Activated CD8-positive, alpha-beta memory T cell treated with anti-CD3 and anti-CD28 coated beads for 4 hours (primary cell): ENCODE results near the gene HINFP.
"Not testable (repeated sequence)": the region's sequence is repeated elsewhere in the genome, so short reads cannot be mapped to it uniquely, and the experiment has no call there.

Source experiments
- DNase-seq, 2 donors: peaks; one replicate each; pipeline ENCODE4 v3.0.0-alpha.2; 2020; ENCODE audit warnings: low read depth in 2 of 2

HINFP gene

DNA sequence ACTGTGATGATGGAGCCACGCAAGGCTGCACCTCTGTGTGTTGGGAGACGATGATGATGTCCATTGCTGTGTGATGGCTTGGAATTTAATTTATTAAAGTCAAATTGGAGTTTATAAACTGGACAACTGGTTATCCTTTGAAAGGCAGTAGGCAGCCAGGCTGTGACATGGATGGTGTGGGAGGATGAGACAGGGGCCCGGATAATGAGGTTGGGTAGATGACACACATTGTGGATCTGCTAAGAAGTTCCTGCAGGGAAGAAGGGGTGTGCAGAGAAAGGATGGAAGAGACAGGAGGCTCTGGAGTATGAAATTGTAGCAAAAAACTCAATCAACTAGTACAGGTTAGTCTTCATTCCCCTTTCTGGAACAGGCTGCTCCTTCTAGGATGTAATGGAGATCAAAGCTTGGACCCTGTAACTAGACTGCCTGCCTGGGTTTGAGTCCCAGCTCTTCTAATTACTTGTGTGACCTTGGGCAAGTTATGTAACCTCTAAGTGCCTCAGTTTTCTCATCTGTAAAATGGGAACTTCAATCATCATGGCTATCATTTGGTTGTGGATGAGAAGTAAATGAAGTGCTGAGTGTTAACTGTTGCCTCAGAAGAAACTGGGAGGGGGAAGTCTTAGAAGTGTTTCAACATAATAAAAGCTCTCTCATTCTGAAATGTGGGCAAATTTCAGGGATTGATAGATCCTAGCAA is 4.2 kb upstream of the HINFP start:
- no peak for DNase-seq

DNA sequence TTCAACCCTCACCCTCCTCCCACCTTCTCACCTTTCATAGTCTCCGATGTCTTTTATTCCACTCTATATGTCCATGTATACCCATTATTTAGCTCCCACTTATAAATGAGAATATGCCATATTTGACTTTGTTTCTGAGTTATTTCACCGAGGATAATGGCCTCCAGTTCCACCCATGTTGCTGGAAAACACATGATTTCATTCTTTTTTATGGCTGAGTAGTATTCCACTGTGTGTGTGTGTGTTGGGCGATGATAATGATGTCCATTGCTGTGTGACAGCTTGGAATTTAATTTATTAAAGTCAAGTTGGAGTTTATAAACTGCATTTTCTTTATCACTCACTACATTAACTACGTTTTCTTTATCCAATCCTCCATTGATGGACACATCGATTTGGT is 3.2 kb upstream of the HINFP start:
- DNase-seq: no peak

DNA sequence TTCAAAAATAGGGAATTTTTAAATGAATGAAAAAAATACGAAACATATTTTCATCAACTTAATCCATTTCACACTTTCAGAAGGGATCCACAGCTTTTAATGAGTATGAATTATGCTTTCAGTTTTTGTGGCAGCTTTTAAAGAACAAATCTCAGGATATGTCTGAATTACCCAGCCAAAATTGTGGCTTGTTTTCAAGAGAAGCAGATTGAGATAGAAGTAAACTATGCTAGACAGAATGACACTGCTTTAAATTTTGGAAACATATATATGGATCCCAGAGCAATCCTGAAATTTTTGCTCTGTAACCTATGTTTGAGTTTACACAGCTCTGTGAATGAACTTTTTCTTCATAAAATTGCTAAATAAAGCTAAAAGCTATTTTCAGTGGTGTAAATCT is 2.4 kb upstream of the HINFP start:
- DNase-seq: no peak

DNA sequence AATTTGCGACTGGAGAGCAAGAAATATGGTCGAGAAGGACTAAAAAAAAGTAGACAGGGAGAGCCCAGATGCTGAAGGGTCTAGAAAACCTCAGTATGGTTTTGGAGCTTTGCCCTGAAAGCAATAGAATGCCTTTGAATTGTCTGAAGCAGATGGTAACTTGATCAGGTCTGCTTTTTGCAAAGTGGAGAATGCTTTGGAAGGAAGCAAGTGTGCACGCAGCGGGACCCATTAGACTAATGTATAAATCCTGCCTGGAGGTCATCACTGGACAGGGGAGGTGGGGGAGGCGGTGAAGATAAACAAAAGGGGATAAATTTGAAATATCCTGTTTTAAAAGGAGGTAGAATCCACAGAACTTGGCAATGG is 757 bp upstream of the HINFP start:
- DNase-seq: no peak

DNA sequence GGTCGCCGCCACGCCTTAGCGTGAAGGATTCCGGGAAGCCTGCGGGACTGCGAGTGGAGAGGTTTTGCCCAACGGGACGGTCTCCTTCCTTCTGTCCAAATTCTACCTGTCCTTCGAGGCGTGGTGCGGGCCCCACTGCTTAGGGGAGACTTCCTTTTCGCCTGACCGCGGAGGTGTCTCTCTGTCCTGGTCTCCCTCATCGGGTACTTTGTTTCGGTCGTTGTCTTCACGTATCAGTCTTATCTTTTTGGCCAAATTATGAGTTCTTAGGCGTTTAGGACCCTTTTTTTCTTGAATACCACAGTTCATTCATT is 388 bp downstream of the HINFP start:
- no peak for DNase-seq

DNA sequence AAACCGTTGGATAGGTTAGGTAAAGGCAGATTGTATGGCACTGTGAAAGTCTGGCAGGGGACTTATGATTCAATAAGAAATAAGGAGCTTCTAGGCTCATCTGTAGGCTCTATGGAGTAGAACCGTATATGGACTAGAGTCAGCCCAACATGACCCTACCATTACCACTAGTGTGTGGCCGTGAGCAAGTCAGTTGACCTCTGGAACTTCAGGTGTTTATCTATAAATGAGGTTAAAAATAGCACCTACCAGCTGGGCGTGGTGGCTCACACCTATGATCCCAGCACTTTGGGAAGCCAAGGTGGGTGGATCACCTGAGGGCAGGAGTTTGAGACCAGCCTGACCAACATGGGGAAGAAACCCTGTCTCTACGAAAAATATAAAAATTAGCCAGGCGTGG is 4.4 kb downstream of the HINFP start:
- no peak for DNase-seq

DNA sequence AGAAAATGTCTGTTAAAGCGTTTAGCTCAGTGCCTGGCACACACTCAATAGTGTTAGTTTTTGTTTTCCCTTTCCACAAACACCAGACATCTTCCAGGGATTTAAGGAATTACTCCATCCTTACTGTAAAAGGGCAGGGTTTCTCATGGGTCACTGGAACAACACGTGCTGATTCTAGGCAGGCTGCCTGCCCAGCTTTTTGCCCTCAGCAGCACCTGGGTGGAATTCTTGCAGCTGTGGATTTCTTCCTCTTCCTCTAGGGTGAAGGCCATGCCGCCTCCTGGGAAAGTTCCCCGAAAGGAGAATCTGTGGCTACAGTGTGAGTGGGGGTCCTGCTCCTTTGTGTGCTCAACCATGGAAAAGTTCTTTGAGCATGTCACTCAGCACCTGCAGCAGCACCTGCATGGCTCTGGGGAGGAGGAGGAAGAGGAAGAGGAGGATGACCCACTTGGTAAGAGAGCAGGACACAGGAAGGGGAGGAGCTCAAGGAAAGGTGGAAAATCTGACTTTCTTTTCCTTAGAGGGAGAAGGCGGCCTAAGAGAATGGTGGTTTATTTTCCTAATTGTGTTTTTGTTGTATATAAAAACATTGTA is 5.4 kb downstream of the HINFP start:
- no peak for DNase-seq

DNA sequence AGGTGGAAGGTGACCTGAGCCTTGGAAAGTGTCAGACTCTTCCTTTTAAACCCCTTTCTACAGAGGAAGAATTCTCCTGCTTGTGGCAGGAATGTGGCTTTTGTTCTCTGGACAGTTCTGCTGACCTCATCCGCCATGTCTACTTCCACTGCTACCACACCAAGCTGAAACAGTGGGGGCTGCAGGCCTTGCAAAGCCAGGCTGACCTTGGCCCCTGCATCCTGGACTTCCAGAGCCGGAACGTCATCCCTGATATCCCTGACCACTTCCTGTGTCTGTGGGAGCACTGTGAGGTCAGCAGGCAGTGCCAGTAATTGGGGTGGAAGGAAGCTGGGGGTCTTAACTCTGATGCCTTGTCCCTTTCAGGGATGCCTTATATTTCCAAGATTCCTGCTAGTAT is 9.3 kb downstream of the HINFP start:
- DNase-seq: no peak

DNA sequence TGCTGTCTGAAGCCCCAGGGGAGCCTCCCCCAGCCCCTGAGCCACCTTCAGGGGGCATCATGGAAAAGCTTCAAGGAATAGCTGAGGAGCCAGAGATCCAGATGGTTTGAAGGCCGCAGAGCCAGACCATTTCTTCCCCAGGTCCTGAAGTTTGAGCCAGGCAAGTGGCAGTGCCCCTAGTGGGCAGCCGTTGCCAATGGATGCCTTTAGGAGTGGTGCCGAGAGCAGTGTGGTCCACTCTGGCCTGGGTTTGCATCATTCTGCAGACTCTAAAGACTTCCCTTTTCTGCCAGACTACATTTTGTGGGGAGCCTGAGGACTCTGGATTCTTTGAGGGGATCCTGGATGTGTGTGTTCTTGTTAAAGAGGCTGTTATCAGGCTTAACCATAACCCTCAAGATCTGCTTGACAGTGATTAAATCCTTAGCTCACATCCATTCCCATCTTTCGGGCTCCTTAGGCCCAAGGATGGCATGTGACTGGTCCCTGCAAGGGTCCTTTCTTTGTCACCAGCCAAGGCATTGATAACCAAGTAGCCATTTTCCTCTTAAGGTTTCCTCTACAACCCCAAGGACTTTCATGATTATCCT is 13.1 kb downstream of the HINFP start:
- DNase-seq: no peak

DNA sequence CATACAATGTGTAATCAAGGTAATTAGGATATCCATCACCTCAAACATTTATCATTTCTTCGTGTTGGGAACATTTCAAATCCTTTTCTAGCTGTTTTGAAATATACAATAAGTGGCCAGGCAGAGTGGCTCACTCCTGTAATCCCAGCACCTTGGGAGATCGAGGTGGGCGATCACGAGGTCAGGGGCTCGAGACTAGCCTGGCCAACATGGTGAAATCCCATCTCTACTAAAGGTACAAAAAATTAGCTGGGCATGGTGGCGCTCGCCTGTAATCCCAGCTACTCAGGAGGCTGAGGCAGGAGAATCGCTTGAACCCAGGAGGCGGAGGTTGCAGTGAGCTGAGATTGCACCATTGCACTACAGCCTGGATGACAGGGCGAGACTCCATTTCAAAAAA is 17.9 kb downstream of the HINFP start:
- not testable (repeated sequence) for DNase-seq

DNA sequence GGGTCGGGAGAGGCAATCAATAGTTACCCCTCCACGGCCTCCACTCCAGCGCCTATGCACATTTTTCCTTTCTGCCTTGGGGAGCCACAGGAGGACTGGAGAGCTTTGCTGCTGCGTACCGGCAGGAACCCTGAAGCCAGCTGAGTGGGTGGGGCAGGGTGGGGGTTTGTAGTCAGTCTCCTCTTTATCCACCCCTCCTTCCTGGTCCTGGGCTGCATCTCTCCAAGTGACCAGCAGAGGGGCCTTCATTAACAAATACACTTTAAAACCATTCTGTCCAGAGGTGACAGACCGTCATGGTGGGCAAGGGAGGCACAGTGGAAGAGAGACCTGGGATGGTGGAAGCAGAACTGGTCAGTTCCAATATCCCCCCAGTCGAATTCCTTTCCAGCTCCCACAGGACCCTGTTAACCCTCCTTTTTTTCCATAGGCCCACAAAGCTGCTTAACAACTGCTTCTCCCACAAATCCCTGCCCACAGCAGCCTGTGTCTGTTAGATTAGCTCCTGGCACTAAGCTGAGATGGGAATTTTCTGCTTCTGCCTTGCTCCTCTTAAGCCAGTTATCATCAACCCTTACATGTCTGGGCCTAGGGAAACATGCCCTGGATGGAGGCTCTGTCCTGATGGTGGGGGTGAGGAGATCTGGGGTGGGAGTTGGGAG is 23.6 kb downstream of the HINFP start:
- no peak for DNase-seq

DNA sequence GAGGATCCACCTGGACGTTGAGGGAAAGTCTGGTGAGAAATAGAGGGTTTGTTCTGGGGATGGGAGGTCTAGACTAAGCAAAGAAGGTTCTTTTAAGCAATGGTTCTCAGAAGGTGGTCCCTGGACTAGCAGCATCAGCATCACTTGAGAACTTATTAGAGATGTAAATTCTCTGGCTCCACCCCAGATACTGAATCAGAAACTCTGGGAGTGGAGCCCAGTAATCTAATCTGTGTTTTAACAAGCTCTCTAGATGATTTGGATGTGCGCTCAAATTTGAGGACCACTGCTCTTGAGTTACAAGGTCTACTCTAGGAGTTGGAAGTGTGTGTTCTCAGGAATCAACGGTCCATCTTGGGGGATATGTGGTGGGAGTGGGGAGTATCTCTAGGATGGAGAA is 24.2 kb downstream of the HINFP start:
- DNase-seq: no peak

DNA sequence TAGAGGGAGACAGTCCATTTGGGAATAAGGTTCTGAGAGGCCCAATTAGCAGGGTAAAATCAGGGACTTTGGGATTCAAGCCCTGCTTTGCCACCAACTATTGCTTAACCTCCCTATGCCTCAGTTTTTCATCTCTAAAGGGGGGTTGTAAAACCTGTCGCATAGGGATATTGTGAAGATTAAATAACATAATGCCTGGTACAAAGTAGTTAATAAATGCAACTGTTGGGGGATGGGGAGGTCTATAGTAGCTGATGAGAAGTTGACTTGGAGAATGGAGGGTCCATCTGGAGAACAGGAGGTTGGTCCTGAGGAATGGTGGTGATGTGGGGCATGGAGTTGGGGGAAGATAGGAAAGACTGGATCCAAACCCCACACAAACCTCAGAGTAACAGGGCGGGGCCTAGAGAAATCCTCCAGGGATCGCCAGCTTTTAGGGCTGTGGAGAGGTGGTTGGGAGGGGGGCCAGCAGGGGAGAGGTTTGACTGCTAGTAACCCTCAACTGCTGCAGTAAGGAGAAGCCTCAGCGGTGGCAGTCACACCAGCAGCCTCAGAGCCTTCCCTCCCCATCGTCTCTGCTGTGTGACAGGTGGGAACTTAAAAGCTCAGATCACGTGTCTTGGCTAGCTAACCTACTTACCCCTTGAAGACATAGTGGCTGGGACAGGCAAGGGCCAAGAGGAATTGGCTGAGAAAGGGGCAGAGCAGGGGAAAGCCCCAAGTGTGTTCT is 26.4 kb downstream of the HINFP start:
- no peak for DNase-seq

DNA sequence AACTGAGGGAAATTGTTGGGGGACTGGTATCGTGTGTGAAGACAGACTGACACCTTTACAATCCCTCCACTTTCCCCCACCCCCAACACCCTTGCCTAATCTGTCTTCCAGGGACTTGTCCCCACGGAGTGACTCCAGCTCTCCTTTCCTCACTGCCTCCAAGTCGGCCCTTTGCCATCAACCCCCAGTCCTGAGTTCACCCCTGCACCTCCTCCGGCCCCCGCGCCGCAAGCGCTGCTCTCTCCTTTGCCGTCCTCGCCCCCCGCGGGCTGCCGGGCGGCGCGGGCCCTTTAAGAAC is 27.3 kb downstream of the HINFP start:
- no peak for DNase-seq

DNA sequence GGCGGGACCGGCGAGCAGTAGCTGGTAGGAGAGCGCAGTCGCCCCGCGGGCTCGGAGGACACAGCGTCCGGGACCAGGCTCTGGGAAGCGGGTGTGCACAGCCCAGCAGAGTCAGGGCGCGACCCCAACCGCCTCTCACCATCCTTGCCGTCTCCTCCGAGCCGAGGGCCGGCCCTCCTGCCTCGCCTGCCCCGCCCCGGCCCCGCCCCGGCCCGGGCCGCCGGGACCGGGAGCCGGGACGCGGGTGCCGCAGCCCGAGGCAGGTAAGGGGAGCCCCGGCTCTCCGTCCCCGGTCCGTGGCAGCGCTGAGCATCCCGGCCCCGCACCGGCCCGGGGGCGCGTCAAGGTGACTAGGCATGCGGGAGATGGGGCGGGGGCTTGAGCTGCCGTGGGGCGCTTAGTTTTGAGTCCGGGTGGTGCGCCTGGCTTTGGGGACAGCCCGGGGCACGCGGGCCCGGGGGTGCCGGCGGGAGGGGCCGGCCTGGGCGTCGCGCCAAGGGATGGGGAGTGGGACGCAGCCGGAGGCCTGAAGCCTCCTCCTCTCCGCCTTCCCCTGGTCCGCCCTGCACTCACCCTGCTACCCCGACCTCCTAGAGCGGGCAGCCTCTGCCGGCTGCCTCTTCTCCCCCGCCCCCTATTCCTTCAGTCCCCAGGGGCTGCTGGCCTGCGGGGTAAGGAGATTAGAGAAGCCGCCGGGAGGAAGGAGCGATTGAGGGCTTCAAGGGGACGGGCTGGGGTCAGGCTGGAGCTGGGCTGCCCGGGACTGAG is 27.8 kb downstream of the HINFP start, which contains the start of gene ABCG4:
Gene ABCG4 (plus strand): TSS at position 35 of the 768 bp plus-strand sequence. CDS start 914 bp downstream, outside the sequence.
- DNase-seq: no peak

DNA sequence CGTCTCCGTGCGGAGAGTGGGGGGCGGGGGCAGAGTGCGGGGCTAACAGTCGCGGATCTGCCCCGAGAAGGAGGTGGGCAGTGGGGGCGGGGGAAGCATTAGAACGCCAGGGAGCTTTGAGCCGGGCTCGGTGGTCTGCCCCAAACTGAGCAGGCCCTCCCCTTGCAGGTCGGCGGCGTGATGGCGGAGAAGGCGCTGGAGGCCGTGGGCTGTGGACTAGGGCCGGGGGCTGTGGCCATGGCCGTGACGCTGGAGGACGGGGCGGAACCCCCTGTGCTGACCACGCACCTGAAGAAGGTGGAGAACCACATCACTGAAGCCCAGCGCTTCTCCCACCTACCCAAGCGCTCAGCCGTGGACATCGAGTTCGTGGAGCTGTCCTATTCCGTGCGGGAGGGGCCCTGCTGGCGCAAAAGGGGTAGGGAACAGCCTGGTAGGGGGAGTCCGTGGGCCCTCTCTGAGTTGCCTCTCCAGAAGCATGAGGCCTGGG is 28.5 kb downstream of the HINFP start:
- DNase-seq: no peak

DNA sequence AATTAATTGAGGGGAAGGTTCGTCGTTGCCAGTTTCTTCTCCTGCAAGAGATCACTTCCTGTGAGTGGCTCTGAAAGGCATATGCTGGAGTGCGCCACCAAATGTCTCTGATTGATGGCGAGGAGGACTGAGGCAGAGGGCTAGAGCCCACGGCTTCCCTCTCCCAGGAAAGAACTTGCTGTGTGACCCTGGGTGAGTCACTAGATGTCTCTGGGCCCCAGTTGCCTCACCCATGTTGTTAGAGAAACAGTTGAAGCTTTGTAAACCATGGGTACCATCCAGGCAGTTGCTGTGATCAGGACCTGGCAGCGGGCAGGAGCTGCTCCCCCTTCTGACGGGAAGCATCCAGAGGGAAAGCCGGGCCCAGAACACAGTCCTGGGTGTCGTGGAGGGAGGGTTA is 30.7 kb downstream of the HINFP start:
- DNase-seq: no peak

DNA sequence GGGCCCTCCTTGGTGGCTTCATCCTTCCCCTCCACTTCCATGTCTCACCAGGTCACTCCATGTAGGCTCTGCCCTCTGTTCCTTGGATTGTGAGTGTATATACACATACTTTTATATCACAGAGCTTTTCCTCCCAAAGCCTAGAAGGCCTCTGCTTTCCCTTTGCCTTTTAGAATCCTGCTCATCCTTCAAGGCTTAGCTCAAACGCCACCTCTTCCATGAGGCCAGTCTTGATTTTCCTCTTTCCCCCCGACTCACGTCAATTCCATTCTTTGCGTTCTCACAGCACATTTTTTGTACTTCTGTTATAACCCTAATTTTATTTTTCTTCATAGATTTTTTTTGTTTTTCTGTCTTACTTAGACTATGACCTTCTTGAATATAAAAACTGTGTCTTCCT is 31.2 kb downstream of the HINFP start:
- DNase-seq: no peak

DNA sequence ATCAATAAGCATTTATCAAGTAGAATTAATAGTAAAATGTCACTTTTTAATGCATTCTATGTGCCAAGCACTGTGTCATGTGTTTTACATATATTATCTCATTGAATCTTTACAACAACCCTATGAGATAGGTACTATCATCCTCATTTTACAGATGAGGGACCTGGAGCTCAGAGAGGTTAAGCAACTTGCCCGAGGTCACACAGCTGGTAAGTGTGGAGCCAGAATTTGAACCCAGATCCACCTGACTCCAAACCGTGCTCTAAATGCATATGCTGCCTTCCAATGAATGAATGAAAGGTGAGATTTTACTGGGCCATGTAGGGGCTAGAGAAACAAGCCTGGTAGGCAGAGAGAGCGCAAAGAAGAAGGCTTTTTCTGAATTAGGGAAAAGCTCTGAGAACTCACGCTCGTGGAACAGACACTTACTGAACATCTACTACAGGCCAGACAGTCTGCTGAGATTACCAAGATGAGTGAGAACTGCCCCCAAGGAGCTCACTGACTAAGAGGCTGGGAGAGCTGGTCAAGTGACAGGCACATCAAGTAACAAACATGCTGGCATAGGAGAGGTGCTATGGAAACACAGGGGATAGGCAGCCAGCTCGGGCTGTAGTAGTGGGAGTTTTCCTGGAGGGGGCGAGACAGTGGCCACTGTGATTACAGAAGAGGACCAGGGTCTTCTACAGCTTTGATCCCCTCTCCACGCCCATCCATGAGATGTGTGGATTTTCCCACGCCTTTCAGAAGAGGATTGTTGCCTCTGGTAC is 31.9 kb downstream of the HINFP start:
- DNase-seq: no peak

DNA sequence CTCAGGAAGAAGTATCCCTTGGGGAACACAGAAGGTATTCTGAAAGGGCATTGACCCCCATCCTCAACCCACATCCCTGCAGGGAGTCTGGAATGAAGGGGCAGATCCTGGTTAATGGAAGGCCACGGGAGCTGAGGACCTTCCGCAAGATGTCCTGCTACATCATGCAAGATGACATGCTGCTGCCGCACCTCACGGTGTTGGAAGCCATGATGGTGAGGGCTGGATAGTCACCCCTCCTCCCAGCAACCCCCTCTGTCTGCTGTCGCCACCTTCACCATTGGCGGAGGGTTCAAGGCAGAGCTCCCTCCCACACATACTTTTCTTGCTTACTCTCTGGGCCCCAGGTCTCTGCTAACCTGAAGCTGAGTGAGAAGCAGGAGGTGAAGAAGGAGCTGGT is 32.8 kb downstream of the HINFP start:
- no peak for DNase-seq
